ENCODE data around the gene VENTX. TPM values are rescaled to one million over a fixed set of nuclear protein-coding genes. Genes with fewer than 3 reads are reported as not detected.
A peak's percentile ranks its signal among the peaks of the same experiment; 100 is the strongest.

VENTX gene
- total RNA-seq, 1 experiment from 2014 or later = not detected

GRCh38 chr10:133258066-133258817, 20.6 kb downstream of the VENTX start:
- no peaks in the 10 kb centered on the region for H3K27me3 ChIP-seq (ENCODE audit: insufficient read depth, low read length)
- peaks cover 40 to 50% of the 10 kb centered on the region in 2 experiments for H3K4me1 ChIP-seq (ENCODE audit: control insufficient read depth in 1 of 2, insufficient read depth in 2 of 2, low read length in 2 of 2)
- ChIA-PET CTCF (interaction anchor here (1.9 kb wide), 1 partner anchor 113 kb away, joined by 4 read pairs; no protein-coding TSS in a partner anchor), RAD21 (ENCODE audit: low non-redundant PET in 1 of 2, low total read pairs in 2 of 2, uncharacterized antibody in 2 of 2, unreplicated experiment in 2 of 2) (no interaction called here), POLR2A (interaction anchor here (0.9 kb wide), 1 partner anchor 12 kb away, joined by 3 read pairs; no protein-coding TSS in a partner anchor)
- BruUV-seq (replicated peaks) = no TSS peak
- TF ChIP-seq ZFX (IDR thresholded peaks at IDR 0.05) (0 out of 2 replicates have a peak, but pooled peaks have one; percentile 3), ZNF274 (IDR thresholded peaks at IDR 0.05; ENCODE audit: low read depth, low read length) (no peak)
- no peak overlapping the region for H2AFZ ChIP-seq (ENCODE audit: low read depth, low read length, poor library complexity, severe bottlenecking)
- peak overlapping the region; percentile 74 for H3K4me2 ChIP-seq (ENCODE audit: low read length)
- H3K4me3 ChIP-seq (replicated peaks in 1 of 2; ENCODE audit: low read depth in 1 of 2, low read length in 2 of 2) = peak overlapping the region; percentile 33 to 54; a peak in 3 of 4 replicates
- H4K20me1 ChIP-seq (ENCODE audit: insufficient read depth) = no peaks in the 10 kb centered on the region
- peak overlapping the region; percentile 92 for H3K27ac ChIP-seq (ENCODE audit: low read depth, low read length)
- H3K79me2 ChIP-seq (ENCODE audit: insufficient read depth, low read length) = no peaks in the 10 kb centered on the region
- peak; percentile 29 for ATAC-seq
- no peak for DNase-seq (ENCODE audit: low read depth, low spot score)
- H3K9ac ChIP-seq (ENCODE audit: low read length) = peak overlapping the region; percentile 63
- no peaks in the 10 kb centered on the region for H3K9me2 ChIP-seq (ENCODE audit: insufficient read depth)
- H3K36me3 ChIP-seq (ENCODE audit: control insufficient read depth in 1 of 2, insufficient read depth in 2 of 2, low read length in 2 of 2) = no peaks in the 10 kb centered on the region
- H3K9me3 ChIP-seq (ENCODE audit: control insufficient read depth in 1 of 2, insufficient read depth in 1 of 2, low read depth in 1 of 2, low read length in 2 of 2) = no peaks in the 10 kb centered on the region
- intact Hi-C loops (cut with micrococcal nuclease) = loop anchor here (2.0 to 10.0 kb wide), 3 partner anchors 113 to 353 kb away; partner anchors contain the start of gene CFAP46

- ChIA-PET CTCF (interaction anchor here (0.7 to 1.9 kb wide), 2 partner anchors 49 to 113 kb away, joined by 4 read pairs; no protein-coding TSS in a partner anchor), RAD21 (ENCODE audit: low non-redundant PET in 1 of 2, low total read pairs in 2 of 2, uncharacterized antibody in 2 of 2, unreplicated experiment in 2 of 2) (no interaction called here), POLR2A (no interaction called here)
- Histone ChIP-seq H3K4me2 (ENCODE audit: low read length) (peak overlapping the region; percentile 74), H3K4me1 (ENCODE audit: control insufficient read depth in 1 of 2, insufficient read depth in 2 of 2, low read length in 2 of 2) (peaks cover 40 to 50% of the 10 kb centered on the region in 2 experiments), H3K79me2 (ENCODE audit: insufficient read depth, low read length) (no peaks in the 10 kb centered on the region), H3K9me2 (ENCODE audit: insufficient read depth) (no peaks in the 10 kb centered on the region), H4K20me1 (ENCODE audit: insufficient read depth) (no peaks in the 10 kb centered on the region), H3K9ac (ENCODE audit: low read length) (peak overlapping the region; percentile 63), H3K27me3 (ENCODE audit: insufficient read depth, low read length) (no peaks in the 10 kb centered on the region), H3K9me3 (ENCODE audit: control insufficient read depth in 1 of 2, insufficient read depth in 1 of 2, low read depth in 1 of 2, low read length in 2 of 2) (no peaks in the 10 kb centered on the region), H3K36me3 (ENCODE audit: control insufficient read depth in 1 of 2, insufficient read depth in 2 of 2, low read length in 2 of 2) (no peaks in the 10 kb centered on the region), H3K27ac (ENCODE audit: low read depth, low read length) (peak overlapping the region; percentile 92), H3K4me3 (replicated peaks in 1 of 2; ENCODE audit: low read depth in 1 of 2, low read length in 2 of 2) (peak overlapping the region; percentile 13 to 33; a peak in 2 of 4 replicates), H2AFZ (ENCODE audit: low read depth, low read length, poor library complexity, severe bottlenecking) (no peak overlapping the region)
- ATAC-seq (peak; percentile 35), DNase-seq (ENCODE audit: low read depth, low spot score) (peak; percentile 81)
- BruUV-seq (replicated peaks) = no TSS peak
- TF ChIP-seq EZH2phosphoT487 (IDR thresholded peaks at IDR 0.05; ENCODE audit: borderline replicate concordance) (no peak), MAX (IDR thresholded peaks at IDR 0.05) (peak; percentile 94), SP1 (IDR thresholded peaks at IDR 0.05; ENCODE audit: low read depth) (peak; percentile 82), JUND (IDR thresholded peaks at IDR 0.05) (peak; percentile 81), CEBPB (IDR thresholded peaks at IDR 0.05; ENCODE audit: low read depth) (no peak; the same call in none of the 2 replicates), SIN3A (IDR thresholded peaks at IDR 0.05; ENCODE audit: low read depth) (peak; percentile 44; the same call in 1 of the 2 replicates), CTCF (IDR thresholded peaks at IDR 0.05 in 2 of 3, conservative IDR thresholded peaks at IDR 0.05 in 1 of 3; ENCODE audit: borderline replicate concordance in 1 of 3, insufficient read depth in 1 of 3, low read depth in 2 of 3, low read length in 2 of 3) (no peak), FOSL1 (IDR thresholded peaks at IDR 0.05; ENCODE audit: low read depth) (peak; percentile 80), EGR1 (IDR thresholded peaks at IDR 0.05; ENCODE audit: low read depth) (no peak), YY1 (IDR thresholded peaks at IDR 0.05; ENCODE audit: extremely low read depth, insufficient replicate concordance, low read depth, low read length) (peak; percentile 56), ATF3 (IDR thresholded peaks at IDR 0.05) (no peak), POLR2AphosphoS5 (IDR thresholded peaks at IDR 0.05; ENCODE audit: low read depth, low read length) (peak; percentile 49)
- intact Hi-C loops (cut with micrococcal nuclease) = loop anchor here (2.0 to 10.0 kb wide), 3 partner anchors 114 to 354 kb away; partner anchors contain the start of gene CFAP46
Measured at GRCh38 chr10:133258818-133259601, 21.4 kb downstream of the VENTX start.

All from HCT116 (cell line).